Stimulated activated CD4-positive, alpha-beta T cell treated with anti-CD3 and anti-CD28 coated beads, Interleukin-1b, Interleukin-23, amount 100 ng/mL, for 4 hours (primary cell): ENCODE results near the gene SLC26A8.
A peak's percentile ranks its signal among the peaks of the same experiment; 100 is the strongest.
"Not testable (repeated sequence)": the region's sequence is repeated elsewhere in the genome, so short reads cannot be mapped to it uniquely, and the experiment has no call there.

Source experiments
- DNase-seq, 2 donors: peaks; one replicate each; pipeline ENCODE4 v3.0.0-alpha.2; 2020; ENCODE audit warnings: low read depth in 2 of 2

Gene SLC26A8

GRCh38 chr6:36000451-36000850 lies 24.0 kb downstream of the SLC26A8 start:
- DNase-seq = no peak

GRCh38 chr6:35993150-35993549 lies 31.3 kb downstream of the SLC26A8 start:
- no peak for DNase-seq

DNA sequence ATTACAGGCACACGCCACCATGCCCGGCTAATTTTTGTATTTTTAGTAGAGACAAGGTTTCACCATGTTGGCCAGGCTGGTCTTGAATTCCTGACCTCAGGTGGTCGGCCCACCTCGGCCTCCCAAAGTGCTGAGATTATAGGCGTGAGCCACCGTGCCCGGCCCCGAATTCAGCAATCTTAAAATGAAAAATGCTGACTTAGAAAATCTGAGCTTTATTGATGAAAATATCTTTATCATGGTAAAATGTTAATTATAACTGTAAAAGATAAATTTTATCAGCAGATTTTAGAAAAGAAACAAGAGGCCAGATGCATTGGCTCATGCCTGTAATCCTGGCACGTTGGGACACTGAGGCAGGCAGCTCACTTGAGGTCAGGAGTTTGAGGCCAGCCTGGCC lies 36.4 kb downstream of the SLC26A8 start:
- not testable (repeated sequence) for DNase-seq

DNA sequence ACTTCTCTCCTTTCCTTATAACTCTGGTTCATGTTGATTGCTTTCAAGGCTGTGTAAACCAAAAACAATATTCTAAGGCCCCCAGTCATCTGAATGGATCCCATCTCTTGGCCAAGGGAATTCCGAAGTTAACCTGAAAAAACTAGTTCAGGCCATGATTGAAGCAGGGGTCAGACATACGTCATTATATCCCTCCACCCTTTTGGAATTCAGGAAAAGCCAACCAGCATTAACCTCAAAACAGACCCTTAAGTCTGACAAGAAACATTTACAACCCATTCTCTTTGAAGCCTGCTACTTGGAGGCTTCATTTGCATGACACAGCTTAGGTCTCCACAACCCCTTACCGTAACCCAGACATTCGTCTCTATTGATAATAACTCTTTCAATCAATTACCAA lies 39.7 kb downstream of the SLC26A8 start:
- DNase-seq = no peak

DNA sequence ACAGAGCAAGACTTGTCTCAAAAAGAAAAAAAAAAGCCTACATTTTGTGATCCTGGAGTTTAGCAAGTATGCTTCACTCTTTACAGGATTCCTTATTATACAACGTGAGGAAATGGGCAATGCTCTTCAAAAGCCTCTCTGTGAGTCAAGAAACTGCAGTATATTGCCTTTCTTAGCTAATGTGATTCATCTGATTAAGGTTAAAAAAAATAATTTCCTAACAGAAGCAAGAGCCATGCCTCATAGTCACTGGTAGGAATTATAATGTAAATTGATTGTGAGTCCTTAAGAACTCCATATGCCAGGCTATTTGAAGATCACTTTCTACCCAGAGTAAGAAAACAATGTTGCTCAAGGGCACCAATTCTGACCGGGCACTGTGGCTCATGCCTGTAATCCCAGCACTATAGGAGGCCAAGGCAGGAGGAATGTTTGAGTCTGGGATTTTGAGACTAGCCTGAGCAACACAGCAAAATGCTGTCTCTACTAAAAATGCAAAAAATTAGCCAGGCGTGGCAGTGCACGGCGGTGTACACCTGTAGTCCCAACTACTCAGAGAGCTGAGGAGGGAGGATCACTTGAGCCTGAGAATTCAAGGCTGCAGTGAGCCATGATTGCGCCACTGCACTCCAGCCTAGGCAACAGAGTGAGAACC lies 43.3 kb downstream of the SLC26A8 start:
- DNase-seq = no peak

GRCh38 chr6:35980126-35980525 lies 44.3 kb downstream of the SLC26A8 start:
- DNase-seq = not testable (repeated sequence)

DNA sequence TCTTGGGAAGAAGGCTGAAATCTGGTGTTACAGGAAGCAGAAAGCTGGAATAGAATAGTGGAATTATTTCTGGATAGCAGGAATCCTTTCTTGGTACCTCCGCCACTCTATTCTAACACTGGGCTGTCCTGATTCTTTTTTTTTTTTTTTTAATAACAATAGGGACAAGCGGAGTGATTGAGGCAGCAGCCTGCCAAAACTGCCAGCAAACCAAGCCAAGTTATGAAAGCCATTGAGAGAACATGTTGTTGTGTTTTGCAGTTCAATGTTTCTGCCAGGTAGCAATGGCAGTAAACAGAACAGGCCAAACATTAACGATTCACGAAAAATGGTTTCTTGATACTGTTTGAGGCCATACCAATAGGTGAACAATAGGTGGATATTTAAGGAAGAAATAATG lies 47.1 kb downstream of the SLC26A8 start:
- DNase-seq = no peak

DNA sequence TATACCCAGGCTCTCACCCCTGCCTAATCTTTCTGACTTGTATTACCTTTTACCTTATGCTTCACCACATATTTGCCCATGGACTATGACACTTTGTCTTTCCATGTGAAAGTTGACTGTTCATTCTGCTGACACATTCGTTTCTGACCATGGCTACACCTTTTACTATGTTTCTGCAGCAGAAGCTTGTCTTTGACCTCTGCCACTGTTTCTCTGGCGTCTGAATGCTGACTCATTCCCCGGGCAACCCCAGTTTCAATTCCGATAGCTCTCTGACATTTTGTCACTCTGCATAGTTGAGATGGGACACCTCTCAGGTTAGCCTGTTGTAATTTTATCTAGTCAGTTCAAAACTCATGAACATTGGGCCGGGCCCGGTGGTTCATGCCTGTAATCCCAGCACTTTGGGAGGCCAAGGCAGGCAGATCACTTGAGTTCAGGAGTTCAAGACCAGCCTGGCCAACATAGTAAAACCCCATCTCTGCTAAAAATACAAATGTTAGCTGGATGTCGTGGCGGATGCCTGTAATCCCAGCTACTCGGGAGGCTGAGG lies 50.7 kb downstream of the SLC26A8 start:
- peak in 1 of 2 donors; percentile 2 for DNase-seq

DNA sequence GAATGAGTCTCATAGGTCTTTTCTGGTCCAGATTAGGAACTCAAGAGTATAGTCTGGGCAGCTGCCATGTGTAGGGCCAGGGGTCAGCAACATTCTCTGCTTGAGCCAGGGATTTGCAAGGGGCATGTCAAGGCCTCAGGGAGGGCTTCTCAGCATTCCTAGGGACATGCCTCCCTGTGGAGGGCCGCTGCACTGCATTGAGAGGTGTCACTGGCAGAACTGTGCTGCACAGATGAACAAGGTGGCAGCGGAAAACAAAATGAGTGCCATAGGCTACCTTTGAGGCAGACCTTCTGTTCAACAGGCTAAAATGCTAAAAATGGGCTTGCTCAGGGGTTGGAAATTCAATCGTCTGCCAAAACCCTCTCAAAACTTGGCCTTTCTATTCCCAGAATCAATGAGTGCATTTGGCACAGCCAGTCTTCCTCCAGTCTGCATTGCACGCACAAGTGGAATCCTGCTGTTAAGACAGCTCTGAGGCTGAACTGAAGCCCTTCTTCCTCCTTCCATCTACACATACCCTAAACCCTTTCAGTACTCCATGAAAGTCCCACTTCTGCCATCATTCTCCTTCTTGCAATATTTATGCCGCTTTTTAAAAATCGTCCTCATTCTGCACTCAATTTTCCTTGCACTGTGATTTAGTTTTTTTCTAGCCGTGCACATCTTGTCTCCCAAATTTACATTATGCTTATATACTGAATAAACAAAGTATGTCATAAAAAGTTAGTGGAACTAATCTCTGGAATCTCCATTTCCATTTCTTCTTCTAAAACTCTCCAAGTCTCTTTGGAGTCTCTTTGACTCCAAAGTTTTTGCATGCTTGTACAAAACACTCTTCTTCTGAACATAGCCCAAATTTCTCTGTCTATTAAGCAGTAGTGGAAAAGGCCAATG lies 51.7 kb downstream of the SLC26A8 start:
- DNase-seq = no peak

DNA sequence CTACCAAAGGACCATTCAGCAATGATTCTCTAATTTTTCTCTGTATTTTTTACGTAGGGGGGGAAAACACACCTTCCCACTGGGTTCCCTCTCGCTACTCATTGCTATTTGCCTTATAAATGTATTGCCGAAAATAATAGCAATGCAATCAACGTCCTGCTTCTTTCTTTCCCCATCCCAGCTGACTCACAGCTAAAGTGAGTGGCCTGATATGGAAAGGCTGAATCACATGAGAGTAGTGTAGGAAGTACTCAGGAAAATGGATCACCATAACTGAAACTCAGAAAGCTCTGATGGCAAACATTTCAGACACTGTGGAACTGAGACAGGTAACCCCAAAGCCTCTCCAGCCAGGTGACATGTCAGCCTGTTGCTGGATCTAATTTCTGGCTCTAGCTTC lies 54.3 kb downstream of the SLC26A8 start:
- no peak for DNase-seq

- no peak for DNase-seq
These were observed 54.8 kb downstream of the SLC26A8 start for GRCh38 chr6:35969646-35970045.

DNA sequence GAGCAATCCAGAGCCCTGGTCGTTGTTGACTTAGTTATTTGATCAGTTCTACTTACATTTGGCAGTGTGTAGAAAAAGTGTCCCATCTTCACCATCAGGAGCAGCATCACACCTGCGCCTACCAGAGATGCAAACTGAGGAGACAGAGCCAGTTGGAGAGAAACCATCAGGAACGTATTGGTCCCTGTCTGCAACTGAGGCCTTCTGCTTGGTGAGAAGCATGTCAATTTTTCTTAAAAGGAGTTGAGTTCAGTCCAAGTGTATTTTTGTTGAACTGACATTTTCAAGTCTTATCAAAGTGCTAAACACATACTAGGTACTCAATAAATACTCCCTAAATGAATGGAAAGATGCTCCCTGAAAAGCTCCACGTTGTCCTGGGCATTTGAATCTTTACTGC lies 55.6 kb downstream of the SLC26A8 start:
- no peak for DNase-seq

GRCh38 chr6:35967076-35967774 lies 57.2 kb downstream of the SLC26A8 start:
- no peak for DNase-seq

DNA sequence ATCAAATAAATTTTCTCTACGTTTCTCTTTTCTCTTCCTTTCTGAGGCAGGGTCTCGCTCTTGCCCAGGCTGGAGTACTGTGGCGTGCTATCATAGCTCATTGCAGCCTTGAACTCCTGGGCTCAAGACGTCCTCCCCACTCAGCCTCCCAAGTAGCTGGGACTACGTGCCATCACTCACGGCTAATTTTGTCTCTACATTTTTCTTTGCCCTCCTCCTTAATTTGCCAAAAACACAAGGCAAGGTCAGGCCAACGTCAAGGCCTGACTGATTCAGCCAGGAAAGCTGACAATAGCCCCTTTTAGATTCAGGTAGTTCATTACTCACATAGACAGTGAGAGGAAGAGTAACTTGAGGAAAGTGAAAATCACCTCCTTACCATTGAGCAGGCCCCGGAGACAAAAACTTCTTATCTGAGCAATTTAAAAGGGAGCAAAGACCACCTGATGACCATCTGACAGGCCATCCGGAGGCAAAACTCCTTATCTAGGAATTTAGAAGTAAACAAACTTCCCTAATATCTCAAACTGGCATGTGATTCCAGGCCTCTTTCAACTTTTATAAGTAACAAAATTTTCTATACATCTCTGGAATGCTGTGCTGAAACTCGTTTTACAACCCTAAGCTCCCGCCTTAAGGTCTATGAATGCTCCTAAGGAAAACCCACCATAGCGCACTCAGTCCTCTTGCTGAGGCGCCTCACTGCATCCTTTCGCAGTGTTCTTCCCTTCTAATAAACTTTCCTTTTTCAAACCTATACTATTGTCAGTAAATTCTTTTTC lies 61.5 kb downstream of the SLC26A8 start:
- DNase-seq = no peak

DNA sequence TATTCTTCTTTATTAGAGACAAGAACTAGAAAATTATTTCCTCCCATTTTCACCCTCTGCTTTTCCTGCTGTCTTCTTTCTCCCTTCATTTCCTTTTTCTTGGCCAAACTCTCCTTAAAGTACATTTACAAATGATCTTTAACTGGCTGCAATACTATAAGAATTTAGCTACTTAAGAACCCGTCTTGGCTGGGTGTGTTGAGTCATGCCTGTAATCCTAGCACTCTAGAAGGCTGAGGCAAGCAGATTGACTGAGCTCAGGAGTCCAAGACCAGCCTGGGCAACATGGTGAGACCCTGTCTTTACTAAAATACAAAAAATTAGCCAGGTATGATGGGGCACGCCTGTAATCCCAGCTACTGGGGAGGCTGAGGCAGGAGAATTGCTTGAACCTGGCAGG lies 64.3 kb downstream of the SLC26A8 start:
- no peak for DNase-seq

DNA sequence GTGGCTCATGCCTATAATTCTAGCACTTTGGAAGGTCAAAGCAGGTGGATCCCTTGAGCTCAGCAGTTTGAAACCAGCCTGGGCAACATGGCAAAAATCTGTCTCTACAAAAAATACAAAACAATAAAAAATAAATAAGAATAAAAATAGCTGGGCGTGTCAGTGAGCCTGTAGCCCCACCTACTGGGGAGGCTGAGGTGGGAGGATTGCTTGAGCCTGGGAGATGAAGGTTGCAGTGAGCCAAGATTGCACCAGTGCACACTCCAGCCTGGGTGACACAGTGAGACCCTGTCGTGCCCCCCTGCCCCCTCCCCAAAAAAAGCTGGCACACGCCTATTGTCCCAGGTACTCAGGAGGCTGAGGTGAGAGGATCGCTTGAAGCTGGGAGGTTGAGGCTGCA lies 68.5 kb downstream of the SLC26A8 start:
- no peak for DNase-seq

DNA sequence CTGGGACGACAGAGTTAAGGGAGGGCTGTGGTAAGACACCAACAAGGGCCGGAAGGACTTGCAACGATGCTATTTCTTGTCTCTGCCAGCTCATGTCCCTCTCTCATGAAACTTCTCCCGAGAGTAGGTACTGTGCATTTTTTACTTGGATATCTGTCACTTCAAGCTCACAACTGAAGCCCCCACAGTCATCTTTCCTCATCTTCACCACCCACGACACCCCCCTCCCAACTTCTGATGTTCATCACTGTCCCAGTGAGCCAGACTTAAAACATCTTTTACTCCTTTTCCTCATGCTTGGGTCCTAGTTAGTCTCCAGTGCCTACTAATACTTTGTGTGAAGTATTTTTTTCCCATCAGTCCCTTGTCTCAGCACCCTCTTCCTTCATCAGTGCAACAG lies 68.9 kb downstream of the SLC26A8 start:
- DNase-seq = no peak

DNA sequence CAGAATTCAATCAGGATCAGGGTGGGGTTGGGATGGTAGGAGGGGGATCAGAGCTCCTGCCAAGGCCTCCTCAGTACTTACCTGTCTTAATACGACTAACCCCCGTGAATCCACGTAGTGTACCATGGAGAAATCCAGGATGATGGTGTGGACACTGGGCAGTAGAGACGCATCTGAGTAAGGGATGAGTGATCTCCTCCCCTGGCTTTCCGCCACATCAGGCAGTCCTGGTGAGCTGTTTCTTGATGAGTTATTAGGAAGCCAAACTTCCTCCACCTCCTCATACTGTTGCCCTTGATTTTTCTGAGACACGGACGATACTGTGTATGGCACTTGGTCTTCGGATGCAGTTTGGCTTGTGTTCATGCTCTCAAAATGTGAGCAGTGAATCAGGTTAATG lies 69.4 kb downstream of the SLC26A8 start:
- DNase-seq = no peak

- DNase-seq = no peak
These were observed 70.1 kb downstream of the SLC26A8 start for GRCh38 chr6:35954333-35954732.

GRCh38 chr6:35948725-35949124 lies 75.7 kb downstream of the SLC26A8 start:
- no peak for DNase-seq

GRCh38 chr6:35945650-35946025 lies 78.8 kb downstream of the SLC26A8 start:
- no peak for DNase-seq

DNA sequence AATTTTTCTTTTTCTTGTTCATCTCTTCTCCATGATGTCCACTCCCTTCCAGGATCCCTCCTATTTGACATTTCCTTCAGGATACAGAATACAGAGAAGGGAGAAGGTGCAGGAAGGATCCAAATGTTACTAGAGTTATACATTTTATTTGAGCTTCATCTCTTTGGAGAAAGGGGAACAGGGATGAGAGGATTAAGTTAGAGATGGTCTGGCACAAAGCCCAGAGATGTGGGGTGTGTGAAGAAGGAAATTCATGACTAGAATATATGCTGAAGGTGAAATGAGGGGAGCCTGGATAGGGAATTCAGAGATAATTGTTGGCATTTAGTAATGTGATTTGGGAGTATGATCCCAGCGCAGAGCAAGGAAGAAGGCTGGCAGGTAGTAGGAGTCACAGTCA lies 81.1 kb downstream of the SLC26A8 start:
- DNase-seq = no peak
